Coronary artery (tissue), 2 donors: ENCODE measurements around the gene MAGEA2B.
"Not testable (repeated sequence)": the region's sequence is repeated elsewhere in the genome, so short reads cannot be mapped to it uniquely, and the experiment has no call there.

ENCODE experiments used
- DNase-seq: peaks from one replicate; pipeline ENCODE4 v3.0.0-alpha.2; 2017; ENCODE audit warnings: low spot score
- H3K27ac ChIP-seq, 2 donors: fragments of 200-600 bp; sonication (generic); one replicate each; pipeline ENCODE4 v1.5.1; 2016 to 2019
- H3K4me3 ChIP-seq: fragments of 200-600 bp; sonication (generic); 2 replicates; pipeline ENCODE4 v1.5.1; 2016; ENCODE audit warnings: mild to moderate bottlenecking, moderate library complexity
- CTCF ChIP-seq: fragments of 200-600 bp; sonication (generic); IDR thresholded peaks from one replicate; pipeline ENCODE4 v1.5.1; 2019; ENCODE audit warnings: antibody characterized with exemption

The MAGEA2B gene

GRCh38 chrX:152733261-152733975 is 19.0 kb downstream of the MAGEA2B start, which contains the start of the genes CSAG1 and MAGEA12:
Gene CSAG1 (minus strand): TSS chrX:152733721. CDS start chrX:152732460, 1,261 bp downstream.
Gene MAGEA12 (plus strand): TSS chrX:152733757. CDS start chrX:152736162, 2,405 bp downstream.
- Histone ChIP-seq H3K27ac (no peak within 1 kb of the TSS), H3K4me3 (no peak within 1 kb of the TSS)
- TF ChIP-seq CTCF = no peak
- peak; percentile 69 for DNase-seq

- H3K4me3 ChIP-seq, H3K27ac ChIP-seq: not testable (repeated sequence)
- DNase-seq = peak; percentile 50
Measured at GRCh38 chrX:152734143-152734858, 19.9 kb downstream of the MAGEA2B start.

GRCh38 chrX:152735101-152735500 is 20.7 kb downstream of the MAGEA2B start:
- no peak overlapping the region for H3K27ac ChIP-seq
- H3K4me3 ChIP-seq = no peak overlapping the region

GRCh38 chrX:152735860-152736511 is 21.6 kb downstream of the MAGEA2B start:
- peak; percentile 65 for DNase-seq
- Histone ChIP-seq H3K4me3 (no peak overlapping the region), H3K27ac (no peak overlapping the region)
- TF ChIP-seq CTCF = no peak

More at GRCh38 chrX:152735101-152735500, 20.7 kb downstream of the MAGEA2B start:
- no peak for DNase-seq
- TF ChIP-seq CTCF = no peak

- H3K4me3 ChIP-seq, H3K27ac ChIP-seq: not testable (repeated sequence)
- peak; percentile 43 for DNase-seq
Measured at GRCh38 chrX:152736528-152736927, 22.1 kb downstream of the MAGEA2B start.

GRCh38 chrX:152738560-152738959 is 24.1 kb downstream of the MAGEA2B start:
- Histone ChIP-seq H3K27ac (no peak overlapping the region), H3K4me3 (no peak overlapping the region)
- no peak for TF ChIP-seq CTCF
- DNase-seq = no peak

GRCh38 chrX:152753686-152754650 is 39.5 kb downstream of the MAGEA2B start, which contains the start of gene MAGEA2:
Gene MAGEA2 (minus strand): TSS chrX:152753842. CDS start chrX:152751363, 2,479 bp downstream.
- not testable (repeated sequence) for DNase-seq, H3K27ac ChIP-seq, H3K4me3 ChIP-seq

GRCh38 chrX:152754871-152755270 is 40.4 kb downstream of the MAGEA2B start:
- H3K4me3 ChIP-seq, H3K27ac ChIP-seq, DNase-seq: not testable (repeated sequence)

GRCh38 chrX:152758918-152759317 is 44.5 kb downstream of the MAGEA2B start, which contains the start of gene CSAG3:
Gene CSAG3 (plus strand): TSS chrX:152759218.
- H3K4me3 ChIP-seq, H3K27ac ChIP-seq, DNase-seq: not testable (repeated sequence)

GRCh38 chrX:152759544-152759943 is 45.1 kb downstream of the MAGEA2B start:
- not testable (repeated sequence) for H3K4me3 ChIP-seq, DNase-seq, H3K27ac ChIP-seq

GRCh38 chrX:152761582-152761981 is 47.2 kb downstream of the MAGEA2B start:
- H3K4me3 ChIP-seq, H3K27ac ChIP-seq, DNase-seq: not testable (repeated sequence)

GRCh38 chrX:152766562-152766961 is 52.1 kb downstream of the MAGEA2B start:
- DNase-seq, H3K4me3 ChIP-seq, H3K27ac ChIP-seq: not testable (repeated sequence)
